ENCODE results near the gene SCGB1D1. TPM values are rescaled to one million over a fixed set of nuclear protein-coding genes. Genes with fewer than 3 reads are reported as not detected.

SCGB1D1 gene
- total RNA-seq, 1 experiment from 2014 or later, result not detected

- ChIA-PET POLR2A (no interaction called here), CTCF (interaction anchor here (1.6 kb wide), 1 partner anchor 12 kb away, joined by 5 read pairs; no protein-coding TSS in a partner anchor)
- Mint-ChIP-seq H3K4me1 (no peaks in the 10 kb centered on the region), H3K4me3 (no peak overlapping the region), H3K27me3 (ENCODE audit: low read depth) (no peaks in the 10 kb centered on the region), H3K9me3 (no peaks in the 10 kb centered on the region), H3K27ac (no peak overlapping the region), H3K36me3 (peaks cover 59% of the 10 kb centered on the region)
- DNase-seq (ENCODE audit: low spot score) (no peak), ATAC-seq (no peak)
- no peak for TF ChIP-seq ZNF317 (CRISPR knock-in tag; IDR thresholded peaks at IDR 0.05; ENCODE audit: borderline replicate concordance, low read depth)
- no peak for TF ChIP-seq NR3C1 (CRISPR knock-in tag; conservative IDR thresholded peaks at IDR 0.05; ENCODE audit: low read depth)
- TF ChIP-seq JUN (CRISPR knock-in tag; IDR thresholded peaks at IDR 0.05), result no peak
- no peak for TF ChIP-seq MLX (CRISPR knock-in tag; IDR thresholded peaks at IDR 0.05)
- TF ChIP-seq TCF7 (CRISPR knock-in tag; IDR thresholded peaks at IDR 0.05; ENCODE audit: low read depth), result no peak
- no peak for TF ChIP-seq TEAD4 (CRISPR knock-in tag; IDR thresholded peaks at IDR 0.05)
- no peak for TF ChIP-seq CBFB (CRISPR knock-in tag; IDR thresholded peaks at IDR 0.05; ENCODE audit: low read depth)
- TF ChIP-seq ZNF416 (CRISPR knock-in tag; IDR thresholded peaks at IDR 0.05), result no peak
- no peak for TF ChIP-seq SOX15 (CRISPR knock-in tag; IDR thresholded peaks at IDR 0.05)
- no peak for TF ChIP-seq CTCF (IDR thresholded peaks at IDR 0.05)
- TF ChIP-seq TEAD1 (CRISPR knock-in tag; IDR thresholded peaks at IDR 0.05), result no peak
- TF ChIP-seq IRF1 (CRISPR knock-in tag; IDR thresholded peaks at IDR 0.05), result no peak
Measured at GRCh38 chr11:62142921-62143320, 47.1 kb upstream of the SCGB1D1 start.

- peak; percentile 8 for DNase-seq (ENCODE audit: low spot score)
- no peak for TF ChIP-seq SMAD3 (CRISPR knock-in tag; IDR thresholded peaks at IDR 0.05; ENCODE audit: borderline replicate concordance)
- TF ChIP-seq ATF2 (CRISPR knock-in tag; IDR thresholded peaks at IDR 0.05; ENCODE audit: borderline replicate concordance, low read depth), result no peak
- no peak for TF ChIP-seq ZNF396 (CRISPR knock-in tag; IDR thresholded peaks at IDR 0.05; ENCODE audit: borderline replicate concordance)
- H3K36me3 Mint-ChIP-seq, result peaks cover 59% of the 10 kb centered on the region
- ChIA-PET CTCF (interaction anchor here (0.9 to 1.6 kb wide), 2 partner anchors 11 to 13 kb away, joined by 3 to 5 read pairs; no protein-coding TSS in a partner anchor), POLR2A (no interaction called here)
- no peaks in the 10 kb centered on the region for H3K27me3 Mint-ChIP-seq (ENCODE audit: low read depth)
- H3K27ac Mint-ChIP-seq, result no peak overlapping the region
- no peak overlapping the region for H3K4me3 Mint-ChIP-seq
- H3K4me1 Mint-ChIP-seq, result no peaks in the 10 kb centered on the region
- H3K9me3 Mint-ChIP-seq, result no peaks in the 10 kb centered on the region
- no peak for ATAC-seq
Measured at GRCh38 chr11:62143727-62144126, 46.3 kb upstream of the SCGB1D1 start.

GRCh38 chr11:62144641-62145255 is 45.3 kb upstream of the SCGB1D1 start:
- ChIA-PET POLR2A (no interaction called here), CTCF (interaction anchor here (0.9 kb wide), 1 partner anchor 10 kb away, joined by 3 read pairs; no protein-coding TSS in a partner anchor)
- H3K4me3 Mint-ChIP-seq, result no peak overlapping the region
- DNase-seq (ENCODE audit: low spot score), result peak; percentile 5
- TF ChIP-seq AR (CRISPR knock-in tag; IDR thresholded peaks at IDR 0.05), result no peak
- TF ChIP-seq E2F4 (CRISPR knock-in tag; IDR thresholded peaks at IDR 0.05; ENCODE audit: borderline replicate concordance, low read depth), result no peak
- no peak overlapping the region for H3K27ac Mint-ChIP-seq
- H3K27me3 Mint-ChIP-seq (ENCODE audit: low read depth), result no peaks in the 10 kb centered on the region
- H3K9me3 Mint-ChIP-seq, result no peaks in the 10 kb centered on the region
- peaks cover 69% of the 10 kb centered on the region for H3K36me3 Mint-ChIP-seq
- ATAC-seq, result no peak
- no peaks in the 10 kb centered on the region for H3K4me1 Mint-ChIP-seq

All from WTC11 (cell line).